DOHH2 (cell line): ENCODE data around the gene PITPNM1.

Source experiments
- CTCF ChIP-seq: fragments of 200-600 bp; sonication (generic); IDR thresholded peaks from one replicate; pipeline ENCODE4 v1.5.1; 2014; ENCODE audit warnings: antibody characterized with exemption, mild to moderate bottlenecking, low read depth, low read length; ENCODE audit not compliant: poor library complexity, severe bottlenecking
- EZH2phosphoT487 ChIP-seq: fragments of 200-600 bp; sonication (generic); IDR thresholded peaks from 2 replicates; pipeline ENCODE4 v1.6.1; 2017; ENCODE audit warnings: borderline replicate concordance, mild to moderate bottlenecking, antibody characterized with exemption, low read length, moderate library complexity, mixed read lengths

GRCh38 chr11:67464411-67465188, 40.6 kb downstream of the PITPNM1 start:
- TF ChIP-seq EZH2phosphoT487 (no peak), CTCF (no peak)
